Prostate gland (tissue), 2 donors: ENCODE data around the gene RNF144A.

ENCODE experiments used
- CTCF ChIP-seq, 4 experiments: fragments of 200-600 bp in 2 of 4; fragments of 450-650 bp in 2 of 4; sonication (generic) in 2 of 4; IDR thresholded peaks; 1 replicate in 3 of 4; 2 replicates in 1 of 4; pipeline ENCODE4 v1.5.1; 2016 to 2019; ENCODE audit warnings: antibody characterized with exemption in 4 of 4, mild to moderate bottlenecking in 2 of 4, moderate library complexity in 2 of 4
- POLR2A ChIP-seq: fragments of 450-650 bp; IDR thresholded peaks from one replicate; pipeline ENCODE4 v1.6.1; 2016; ENCODE audit warnings: antibody characterized with exemption, mild to moderate bottlenecking
- POLR2AphosphoS5 ChIP-seq: sonication (generic); formaldehyde crosslinking; IDR thresholded peaks from one replicate; pipeline ENCODE4 v1.6.1; 2017; ENCODE audit warnings: antibody characterized with exemption

DNA sequence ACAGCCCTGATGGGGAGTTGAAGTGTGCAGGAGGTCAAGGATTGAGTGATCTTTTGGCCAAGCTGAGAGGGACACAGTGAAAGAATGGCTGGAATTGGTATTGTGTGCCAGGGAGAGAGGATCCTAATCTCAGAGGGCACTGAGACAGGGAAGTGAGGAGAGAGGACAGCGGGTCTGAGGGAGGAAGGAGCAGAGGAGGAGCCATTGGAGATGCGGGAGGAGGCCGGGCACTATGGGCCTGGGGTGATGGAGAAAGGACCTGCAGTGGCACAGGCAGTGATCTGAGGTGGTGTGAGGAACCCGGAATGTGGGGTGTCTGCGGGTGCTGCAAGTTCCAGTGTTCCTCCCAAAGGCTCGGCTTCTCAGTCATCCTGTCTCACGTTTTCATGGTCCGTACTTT is 26.8 kb downstream of the RNF144A start:
- TF ChIP-seq CTCF (IDR thresholded peaks at IDR 0.05) (no peak), POLR2AphosphoS5 (no peak), POLR2A (no peak)
